GM18907 (cell line): ENCODE measurements around the gene RASA4B.
"Not testable (repeated sequence)": the region's sequence is repeated elsewhere in the genome, so short reads cannot be mapped to it uniquely, and the experiment has no call there.

Experiments used
- ATAC-seq: cut with Tn5 transposase; IDR thresholded peaks from one replicate; pipeline ENCODE4 v1.9.1; 2021; ENCODE audit warnings: mild to moderate bottlenecking, moderate library complexity; ENCODE audit not compliant: unreplicated experiment

Gene RASA4B

GRCh38 chr7:102511860-102512522 is 5.6 kb downstream of the RASA4B start:
- peak; percentile 34 for ATAC-seq

- ATAC-seq, result not testable (repeated sequence)
Measured at GRCh38 chr7:102510575-102510974, 7.0 kb downstream of the RASA4B start.

GRCh38 chr7:102507410-102508088 is 10.0 kb downstream of the RASA4B start:
- ATAC-seq, result not testable (repeated sequence)

- not testable (repeated sequence) for ATAC-seq
Measured at GRCh38 chr7:102505298-102506185, 12.0 kb downstream of the RASA4B start.

- not testable (repeated sequence) for ATAC-seq
Measured at GRCh38 chr7:102503141-102503540, 14.4 kb downstream of the RASA4B start.

GRCh38 chr7:102498321-102498720 is 19.3 kb downstream of the RASA4B start:
- not testable (repeated sequence) for ATAC-seq

- ATAC-seq, result not testable (repeated sequence)
Measured at GRCh38 chr7:102497308-102497707, 20.3 kb downstream of the RASA4B start.

- not testable (repeated sequence) for ATAC-seq
Measured at GRCh38 chr7:102496861-102497260, 20.7 kb downstream of the RASA4B start.

GRCh38 chr7:102494473-102495149 is 23.0 kb downstream of the RASA4B start:
- peak; percentile 60 for ATAC-seq

GRCh38 chr7:102494026-102494425 is 23.6 kb downstream of the RASA4B start:
- peak; percentile 10 for ATAC-seq

- peak; percentile 44 for ATAC-seq
Measured at GRCh38 chr7:102493220-102493935, 24.2 kb downstream of the RASA4B start.

GRCh38 chr7:102490529-102491075 is 27.0 kb downstream of the RASA4B start:
- peak; percentile 27 for ATAC-seq

GRCh38 chr7:102484317-102484716 is 33.3 kb downstream of the RASA4B start:
- not testable (repeated sequence) for ATAC-seq

- ATAC-seq, result not testable (repeated sequence)
Measured at GRCh38 chr7:102481962-102482361, 35.6 kb downstream of the RASA4B start.

- not testable (repeated sequence) for ATAC-seq
Measured at GRCh38 chr7:102479982-102480637, 37.5 kb downstream of the RASA4B start.

- peak; percentile 28 for ATAC-seq
Measured at GRCh38 chr7:102479209-102479584, 38.4 kb downstream of the RASA4B start.

- ATAC-seq, result peak; percentile 79
Measured at GRCh38 chr7:102478314-102479208, 39.0 kb downstream of the RASA4B start, which contains the start of gene POLR2J. TSS of gene POLR2J (minus strand) at chr7:102478922. CDS start at chr7:102478860, 62 bp downstream.
